Peyer's patch (tissue), 4 donors: ENCODE data around the gene TMED8. TPM values are rescaled to one million over a fixed set of nuclear protein-coding genes. Genes with fewer than 3 reads are reported as not detected.
A peak's percentile ranks its signal among the peaks of the same experiment; 100 is the strongest.
"Not testable (repeated sequence)": the region's sequence is repeated elsewhere in the genome, so short reads cannot be mapped to it uniquely, and the experiment has no call there.

Source experiments
- DNase-seq, 3 donors: peaks; one replicate each; pipeline ENCODE4 v3.0.0-alpha.2; 2017 to 2019
- H3K27ac ChIP-seq, 4 donors: fragments of 200-600 bp; sonication (generic); one replicate each; pipeline ENCODE4 v1.5.1; 2016 to 2019
- H3K27me3 ChIP-seq, 2 donors: fragments of 200-600 bp; sonication (generic); one replicate each; pipeline ENCODE4 v1.5.1; 2019
- H3K36me3 ChIP-seq, 3 donors: fragments of 200-600 bp; sonication (generic); one replicate each; pipeline ENCODE4 v1.5.1; 2016 to 2019
- H3K4me1 ChIP-seq, 4 donors: fragments of 200-600 bp; sonication (generic); one replicate each; pipeline ENCODE4 v1.5.1; 2016 to 2019
- H3K4me3 ChIP-seq, 4 donors: fragments of 200-600 bp; sonication (generic); 1 replicate in 3 of 4; 2 replicates in 1 of 4; pipeline ENCODE4 v1.5.1; 2016 to 2019; ENCODE audit warnings: mild to moderate bottlenecking in 1 of 4
- H3K9me3 ChIP-seq, 4 donors: fragments of 200-600 bp; sonication (generic); one replicate each; pipeline ENCODE4 v1.5.1; 2016 to 2019; ENCODE audit warnings: mild to moderate bottlenecking in 1 of 4
- POLR2A ChIP-seq, 2 donors: fragments of 450-650 bp; IDR thresholded peaks; one replicate each; pipeline ENCODE4 v1.5.1; 2017; ENCODE audit warnings: antibody characterized with exemption in 2 of 2, mild to moderate bottlenecking in 2 of 2, moderate library complexity in 2 of 2
- total RNA-seq, 4 donors: library from RNA; depleted of rRNA; stranded (reverse); fragments of >200 nt; gene quantifications; one replicate each; pipeline ENCODE4 v1.1.0, GENCODE V29; 2016
- TF ChIP-seq, protein P1 (sequence below), 6 experiments: fragments of 450-650 bp in 4 of 6; fragments of 200-600 bp in 2 of 6; sonication (generic) in 1 of 6; IDR thresholded peaks; one replicate each; pipeline ENCODE4 v1.5.1; 2017 to 2019; ENCODE audit warnings: antibody characterized with exemption in 6 of 6, mild to moderate bottlenecking in 3 of 6, moderate library complexity in 1 of 6

Gene TMED8
- total RNA-seq, 4 donors from 2014 or later, result 7.4 to 9.9 (median 7.5) TPM

DNA sequence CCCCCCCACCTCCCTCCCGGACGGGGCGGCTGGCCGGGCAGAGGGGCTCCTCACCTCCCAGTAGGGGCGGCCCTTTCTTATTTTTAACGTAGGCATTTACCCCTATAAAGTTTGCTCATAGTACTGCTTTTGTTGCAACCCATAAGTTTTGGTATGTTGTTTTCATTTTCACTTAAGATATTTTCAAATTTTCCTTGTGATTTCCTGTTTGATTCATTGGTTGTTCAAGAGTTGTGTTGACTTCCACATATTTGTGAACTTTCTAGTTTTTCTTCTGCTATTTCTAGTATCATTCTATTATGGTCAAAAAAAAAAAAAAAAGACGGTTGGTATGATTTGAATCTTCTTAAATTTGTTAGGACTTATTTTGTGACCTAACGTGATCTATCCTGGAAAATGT is 39.9 kb upstream of the TMED8 start:
- no peaks in the 10 kb centered on the region for H3K4me1 ChIP-seq
- TF ChIP-seq, protein P1, sequence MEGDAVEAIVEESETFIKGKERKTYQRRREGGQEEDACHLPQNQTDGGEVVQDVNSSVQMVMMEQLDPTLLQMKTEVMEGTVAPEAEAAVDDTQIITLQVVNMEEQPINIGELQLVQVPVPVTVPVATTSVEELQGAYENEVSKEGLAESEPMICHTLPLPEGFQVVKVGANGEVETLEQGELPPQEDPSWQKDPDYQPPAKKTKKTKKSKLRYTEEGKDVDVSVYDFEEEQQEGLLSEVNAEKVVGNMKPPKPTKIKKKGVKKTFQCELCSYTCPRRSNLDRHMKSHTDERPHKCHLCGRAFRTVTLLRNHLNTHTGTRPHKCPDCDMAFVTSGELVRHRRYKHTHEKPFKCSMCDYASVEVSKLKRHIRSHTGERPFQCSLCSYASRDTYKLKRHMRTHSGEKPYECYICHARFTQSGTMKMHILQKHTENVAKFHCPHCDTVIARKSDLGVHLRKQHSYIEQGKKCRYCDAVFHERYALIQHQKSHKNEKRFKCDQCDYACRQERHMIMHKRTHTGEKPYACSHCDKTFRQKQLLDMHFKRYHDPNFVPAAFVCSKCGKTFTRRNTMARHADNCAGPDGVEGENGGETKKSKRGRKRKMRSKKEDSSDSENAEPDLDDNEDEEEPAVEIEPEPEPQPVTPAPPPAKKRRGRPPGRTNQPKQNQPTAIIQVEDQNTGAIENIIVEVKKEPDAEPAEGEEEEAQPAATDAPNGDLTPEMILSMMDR (IDR thresholded peaks at IDR 0.05), result no peak
- no peak for TF ChIP-seq POLR2A (IDR thresholded peaks at IDR 0.05)
- no peak overlapping the region for H3K27ac ChIP-seq
- no peaks in the 10 kb centered on the region for H3K27me3 ChIP-seq
- no peak for DNase-seq
- peaks cover 0 to 15% (median 5%) of the 10 kb centered on the region in 4 donors for H3K9me3 ChIP-seq
- no peaks in the 10 kb centered on the region for H3K36me3 ChIP-seq
- H3K4me3 ChIP-seq, result no peak overlapping the region

DNA sequence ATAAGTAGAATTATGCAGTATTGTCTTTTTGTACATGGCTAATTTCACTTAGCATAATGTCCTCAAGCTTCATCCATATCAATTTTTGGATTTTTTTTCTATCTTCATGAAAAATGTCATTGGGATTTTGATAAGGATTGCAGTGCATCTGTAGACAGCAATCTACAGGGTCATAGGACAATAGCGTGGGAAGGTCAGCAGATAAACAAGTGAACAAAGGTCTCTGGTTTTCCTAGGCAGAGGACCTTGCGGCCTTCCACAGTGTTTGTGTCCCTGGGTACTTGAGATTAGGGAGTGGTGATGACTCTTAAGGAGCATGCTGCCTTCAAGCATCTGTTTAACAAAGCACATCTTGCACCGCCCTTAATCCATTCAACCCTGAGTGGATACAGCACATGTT is 39.2 kb upstream of the TMED8 start:
- not testable (repeated sequence) for H3K27me3 ChIP-seq, H3K4me1 ChIP-seq, H3K4me3 ChIP-seq, DNase-seq, H3K27ac ChIP-seq, H3K36me3 ChIP-seq
- peaks cover 0 to 15% (median 5%) of the 10 kb centered on the region in 4 donors for H3K9me3 ChIP-seq

DNA sequence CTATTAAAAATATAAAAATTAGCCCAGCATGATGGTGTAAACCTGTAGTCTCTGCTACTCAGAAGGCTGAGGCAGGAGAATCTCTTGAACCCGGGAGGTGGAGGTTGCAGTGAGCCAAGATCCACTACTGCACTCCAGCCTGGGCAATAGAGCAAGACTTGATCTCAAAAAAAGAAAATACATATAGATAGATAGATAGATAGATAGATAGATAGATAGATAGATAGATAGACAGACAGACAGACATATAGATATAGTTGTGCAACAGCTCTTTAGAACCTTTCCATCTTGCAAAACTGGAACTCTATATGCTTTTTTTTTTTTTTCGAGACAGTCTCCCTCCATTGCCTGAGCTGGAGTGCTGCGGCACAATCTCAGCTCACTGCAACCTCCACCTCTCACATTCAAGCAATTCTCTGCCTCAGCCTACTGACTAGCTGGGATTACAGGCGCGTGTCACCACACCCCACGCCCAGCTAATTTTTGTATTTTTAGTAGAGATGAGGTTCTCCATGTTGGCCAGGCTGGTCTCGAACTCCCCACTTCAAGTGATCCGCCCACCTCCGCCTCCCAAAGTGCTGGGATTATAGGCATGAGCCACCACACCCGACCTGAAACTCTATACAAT is 38.6 kb upstream of the TMED8 start:
- DNase-seq, H3K36me3 ChIP-seq, H3K4me1 ChIP-seq, H3K4me3 ChIP-seq, H3K27ac ChIP-seq, H3K27me3 ChIP-seq: not testable (repeated sequence)
- peaks cover 0 to 15% (median 3%) of the 10 kb centered on the region in 4 donors for H3K9me3 ChIP-seq

DNA sequence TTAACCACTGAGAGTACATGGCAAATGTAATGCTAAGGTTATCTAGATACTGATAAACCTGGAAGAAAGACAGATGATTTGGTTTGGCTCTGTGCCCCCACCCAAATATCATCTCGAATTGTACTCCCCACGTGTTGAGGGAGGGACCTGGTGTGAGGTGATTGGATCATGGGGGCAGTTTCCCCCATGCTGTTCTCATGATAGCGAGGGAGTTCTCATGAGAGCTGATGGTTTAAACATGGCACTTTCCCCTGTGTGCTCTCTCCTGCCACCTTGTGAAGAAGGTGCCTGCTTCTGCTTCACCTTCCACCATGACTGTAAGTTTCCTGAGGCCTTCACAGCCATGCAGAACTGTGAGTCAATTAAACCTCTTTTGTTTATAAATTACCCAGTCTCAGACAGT is 32.2 kb upstream of the TMED8 start:
- no peak overlapping the region for H3K4me3 ChIP-seq
- H3K4me1 ChIP-seq, result no peaks in the 10 kb centered on the region
- TF ChIP-seq, protein P1 (IDR thresholded peaks at IDR 0.05), result peak in 4 of 6 experiments; percentile 6 to 48 (median 33)
- no peak for TF ChIP-seq POLR2A (IDR thresholded peaks at IDR 0.05)
- H3K9me3 ChIP-seq, result no peaks in the 10 kb centered on the region
- DNase-seq, result peak in 1 of 3 donors; percentile 56
- H3K27ac ChIP-seq, result no peak overlapping the region
- H3K27me3 ChIP-seq, result no peaks in the 10 kb centered on the region
- no peaks in the 10 kb centered on the region for H3K36me3 ChIP-seq

DNA sequence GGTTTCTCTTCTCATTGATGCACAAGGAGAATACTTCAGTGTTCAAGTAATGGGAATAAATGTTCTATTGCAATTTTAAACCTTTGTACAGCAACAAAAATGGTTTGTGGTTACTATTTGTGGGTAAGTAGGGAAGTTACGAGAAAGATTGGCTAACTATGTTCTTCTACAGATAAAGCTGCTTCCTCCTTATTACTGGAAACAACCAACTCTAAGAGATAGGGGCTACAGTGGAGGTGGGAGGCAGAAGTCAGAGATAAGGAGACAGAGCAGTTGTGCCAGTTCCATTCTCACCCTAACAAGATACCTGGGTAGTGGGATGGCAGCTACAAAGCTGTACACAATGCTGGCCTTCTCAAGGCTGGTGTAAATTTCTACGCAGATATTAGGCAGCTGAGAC is 30.3 kb upstream of the TMED8 start:
- H3K27ac ChIP-seq, result no peak overlapping the region
- no peaks in the 10 kb centered on the region for H3K27me3 ChIP-seq
- H3K9me3 ChIP-seq, result no peaks in the 10 kb centered on the region
- no peaks in the 10 kb centered on the region for H3K4me1 ChIP-seq
- no peak for DNase-seq
- no peak overlapping the region for H3K4me3 ChIP-seq
- H3K36me3 ChIP-seq, result no peaks in the 10 kb centered on the region
- TF ChIP-seq, protein P1 (IDR thresholded peaks at IDR 0.05), result no peak
- no peak for TF ChIP-seq POLR2A (IDR thresholded peaks at IDR 0.05)

DNA sequence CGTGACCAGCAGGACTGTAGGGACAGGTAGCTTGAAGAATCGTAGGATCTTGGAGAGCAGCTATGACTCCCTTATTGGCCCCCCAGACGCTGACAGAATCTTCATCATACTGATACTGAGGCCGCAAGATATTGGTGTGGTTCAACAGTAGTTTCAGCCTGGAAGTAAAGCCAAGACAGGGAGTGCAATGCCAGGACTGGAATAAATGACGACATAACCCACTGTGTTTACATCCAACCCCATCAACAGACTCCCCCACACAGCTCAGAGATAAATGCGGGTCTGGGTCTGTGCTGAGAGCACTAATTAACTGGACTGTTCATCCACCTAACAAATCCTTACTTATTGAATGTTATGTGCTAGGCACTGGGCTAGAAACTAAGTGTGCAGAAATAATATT is 29.8 kb upstream of the TMED8 start:
- Histone ChIP-seq H3K36me3 (no peaks in the 10 kb centered on the region), H3K4me1 (no peaks in the 10 kb centered on the region), H3K27ac (no peak overlapping the region), H3K9me3 (no peaks in the 10 kb centered on the region), H3K27me3 (no peaks in the 10 kb centered on the region), H3K4me3 (no peak overlapping the region)
- no peak for DNase-seq
- TF ChIP-seq POLR2A (IDR thresholded peaks at IDR 0.05), result no peak
- TF ChIP-seq, protein P1 (IDR thresholded peaks at IDR 0.05), result no peak

DNA sequence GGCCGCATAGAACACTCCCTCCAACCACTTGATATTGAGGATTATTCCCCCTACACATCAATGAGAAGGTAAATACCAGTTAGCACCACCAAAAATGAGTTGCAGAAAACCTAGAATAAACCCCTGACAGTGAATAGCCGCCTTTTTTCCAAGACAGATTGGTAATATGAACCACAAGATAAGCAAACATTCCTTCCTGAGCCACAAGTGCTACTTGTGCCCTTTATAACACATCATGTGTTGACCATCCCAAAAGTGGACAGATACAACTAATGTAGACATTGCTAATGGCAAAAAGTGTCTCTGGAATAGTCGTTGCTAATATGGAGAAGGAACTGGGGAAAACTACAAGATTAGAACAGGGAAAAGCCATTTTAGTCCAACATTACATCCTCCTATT is 29.2 kb upstream of the TMED8 start:
- TF ChIP-seq, protein P1 (IDR thresholded peaks at IDR 0.05), result no peak
- no peak for TF ChIP-seq POLR2A (IDR thresholded peaks at IDR 0.05)
- Histone ChIP-seq H3K4me3 (no peak overlapping the region), H3K36me3 (no peaks in the 10 kb centered on the region), H3K4me1 (no peaks in the 10 kb centered on the region), H3K27me3 (no peaks in the 10 kb centered on the region), H3K27ac (no peak overlapping the region), H3K9me3 (no peaks in the 10 kb centered on the region)
- no peak for DNase-seq
